NCI-H2107 treated with DMSO at 0.1 percent for 48 hours (cell line): ENCODE measurements around the gene SLC25A48.
"Not testable (repeated sequence)": the region's sequence is repeated elsewhere in the genome, so short reads cannot be mapped to it uniquely, and the experiment has no call there.

Experiments
- DNase-seq: peaks from one replicate; lab custom pipeline; 2025; ENCODE audit not compliant: unreplicated experiment; lab: John Stamatoyannopoulos, UW

SLC25A48 gene

GRCh38 chr5:135851915-135852845 is 17.7 kb downstream of the SLC25A48 start:
- no peak for DNase-seq

- no peak for DNase-seq
Measured at GRCh38 chr5:135857630-135858311, 23.3 kb downstream of the SLC25A48 start.

GRCh38 chr5:135859186-135859585 is 24.7 kb downstream of the SLC25A48 start:
- not testable (repeated sequence) for DNase-seq

- DNase-seq, result no peak
Measured at GRCh38 chr5:135859641-135860040, 25.2 kb downstream of the SLC25A48 start.

GRCh38 chr5:135861641-135862040 is 27.2 kb downstream of the SLC25A48 start:
- no peak for DNase-seq

GRCh38 chr5:135862086-135862485 is 27.6 kb downstream of the SLC25A48 start:
- DNase-seq, result no peak

GRCh38 chr5:135862744-135863143 is 28.3 kb downstream of the SLC25A48 start:
- no peak for DNase-seq

GRCh38 chr5:135864503-135865435 is 30.3 kb downstream of the SLC25A48 start:
- DNase-seq, result no peak

- no peak for DNase-seq
Measured at GRCh38 chr5:135866016-135866415, 31.6 kb downstream of the SLC25A48 start.

- no peak for DNase-seq
Measured at GRCh38 chr5:135867599-135867998, 33.1 kb downstream of the SLC25A48 start.

GRCh38 chr5:135868681-135869080 is 34.2 kb downstream of the SLC25A48 start:
- no peak for DNase-seq

- DNase-seq, result no peak
Measured at GRCh38 chr5:135869276-135869675, 34.8 kb downstream of the SLC25A48 start.

- DNase-seq, result no peak
Measured at GRCh38 chr5:135869935-135870334, 35.5 kb downstream of the SLC25A48 start.

- no peak for DNase-seq
Measured at GRCh38 chr5:135871268-135871915, 36.9 kb downstream of the SLC25A48 start.

GRCh38 chr5:135873831-135874230 is 39.4 kb downstream of the SLC25A48 start:
- DNase-seq, result no peak

- DNase-seq, result no peak
Measured at GRCh38 chr5:135874461-135874860, 40.0 kb downstream of the SLC25A48 start.

GRCh38 chr5:135875567-135875966 is 41.1 kb downstream of the SLC25A48 start:
- no peak for DNase-seq

- DNase-seq, result no peak
Measured at GRCh38 chr5:135876146-135876545, 41.7 kb downstream of the SLC25A48 start.

- no peak for DNase-seq
Measured at GRCh38 chr5:135877570-135878155, 43.2 kb downstream of the SLC25A48 start.

- no peak for DNase-seq
Measured at GRCh38 chr5:135878156-135878620, 43.7 kb downstream of the SLC25A48 start.
